Stomach (tissue), 4 donors: ENCODE measurements around the gene SLC35B2.

ENCODE experiments used
- EP300 ChIP-seq: sonication (generic); formaldehyde crosslinking; IDR thresholded peaks from one replicate; pipeline ENCODE4 v1.6.1; 2017; ENCODE audit warnings: antibody characterized with exemption
- POLR2A ChIP-seq, 4 donors: fragments of 450-650 bp; IDR thresholded peaks; one replicate each; pipeline ENCODE4 v1.6.1; 2016; ENCODE audit warnings: antibody characterized with exemption in 4 of 4, control low read depth in 2 of 4, mild to moderate bottlenecking in 1 of 4, moderate library complexity in 1 of 4
- TF ChIP-seq, protein P1 (sequence below), 7 experiments: fragments of 450-650 bp in 4 of 7; fragments of 200-600 bp in 3 of 7; sonication (generic) in 3 of 7; IDR thresholded peaks; one replicate each; pipeline ENCODE4 v1.5.1; 2016 to 2019; ENCODE audit warnings: antibody characterized with exemption in 7 of 7, control low read depth in 2 of 7, mild to moderate bottlenecking in 1 of 7

DNA sequence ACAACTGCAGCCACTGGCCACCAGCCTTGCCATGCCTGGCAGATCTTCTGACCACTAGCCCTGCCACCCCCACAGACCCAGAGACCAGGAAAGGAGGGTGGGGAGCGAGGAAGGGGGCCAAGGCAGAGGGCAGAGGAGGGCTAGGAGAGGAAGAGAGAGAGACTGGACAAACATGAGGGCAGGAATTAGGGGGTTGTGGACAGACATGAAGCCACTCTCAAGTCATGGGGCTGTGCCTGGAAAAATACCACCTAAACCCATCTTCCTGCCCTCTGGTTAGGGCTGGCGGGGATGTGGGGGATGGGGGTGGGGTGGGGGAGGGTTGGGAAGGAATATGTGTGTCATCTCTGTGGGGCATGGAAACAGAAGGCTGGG is 35.4 kb downstream of the SLC35B2 start:
- TF ChIP-seq, protein P1, sequence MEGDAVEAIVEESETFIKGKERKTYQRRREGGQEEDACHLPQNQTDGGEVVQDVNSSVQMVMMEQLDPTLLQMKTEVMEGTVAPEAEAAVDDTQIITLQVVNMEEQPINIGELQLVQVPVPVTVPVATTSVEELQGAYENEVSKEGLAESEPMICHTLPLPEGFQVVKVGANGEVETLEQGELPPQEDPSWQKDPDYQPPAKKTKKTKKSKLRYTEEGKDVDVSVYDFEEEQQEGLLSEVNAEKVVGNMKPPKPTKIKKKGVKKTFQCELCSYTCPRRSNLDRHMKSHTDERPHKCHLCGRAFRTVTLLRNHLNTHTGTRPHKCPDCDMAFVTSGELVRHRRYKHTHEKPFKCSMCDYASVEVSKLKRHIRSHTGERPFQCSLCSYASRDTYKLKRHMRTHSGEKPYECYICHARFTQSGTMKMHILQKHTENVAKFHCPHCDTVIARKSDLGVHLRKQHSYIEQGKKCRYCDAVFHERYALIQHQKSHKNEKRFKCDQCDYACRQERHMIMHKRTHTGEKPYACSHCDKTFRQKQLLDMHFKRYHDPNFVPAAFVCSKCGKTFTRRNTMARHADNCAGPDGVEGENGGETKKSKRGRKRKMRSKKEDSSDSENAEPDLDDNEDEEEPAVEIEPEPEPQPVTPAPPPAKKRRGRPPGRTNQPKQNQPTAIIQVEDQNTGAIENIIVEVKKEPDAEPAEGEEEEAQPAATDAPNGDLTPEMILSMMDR (IDR thresholded peaks at IDR 0.05) = no peak
- TF ChIP-seq POLR2A (IDR thresholded peaks at IDR 0.05) (no peak), EP300 (no peak)
